ENCODE data around the gene IL17D.
A peak's percentile ranks its signal among the peaks of the same experiment; 100 is the strongest.
"Not testable (repeated sequence)": the region's sequence is repeated elsewhere in the genome, so short reads cannot be mapped to it uniquely, and the experiment has no call there.

Gene IL17D

GRCh38 chr13:20702915-20703779 is at the start of gene IL17D:
Gene IL17D, plus strand, starts transcription at chr13:20703699. Its CDS starts 303 bp downstream, at chr13:20704002.
- no peak for DNase-seq

GRCh38 chr13:20654156-20654555 is 49.3 kb upstream of the IL17D start:
- no peak for DNase-seq

- DNase-seq = no peak
Measured at GRCh38 chr13:20658451-20659040, 45.0 kb upstream of the IL17D start.

GRCh38 chr13:20664351-20664750 is 39.1 kb upstream of the IL17D start:
- no peak for DNase-seq

- no peak for DNase-seq
Measured at GRCh38 chr13:20666948-20667347, 36.6 kb upstream of the IL17D start.

GRCh38 chr13:20667857-20668437 is 35.6 kb upstream of the IL17D start:
- DNase-seq = no peak

GRCh38 chr13:20669162-20669561 is 34.3 kb upstream of the IL17D start:
- no peak for DNase-seq

GRCh38 chr13:20671789-20672188 is 31.7 kb upstream of the IL17D start:
- DNase-seq = no peak

- peak; percentile 32 for DNase-seq
Measured at GRCh38 chr13:20672772-20673171, 30.7 kb upstream of the IL17D start.

GRCh38 chr13:20673715-20674114 is 29.8 kb upstream of the IL17D start:
- DNase-seq = no peak

- DNase-seq = no peak
Measured at GRCh38 chr13:20676213-20676612, 27.3 kb upstream of the IL17D start.

GRCh38 chr13:20678606-20679005 is 24.9 kb upstream of the IL17D start:
- not testable (repeated sequence) for DNase-seq

- no peak for DNase-seq
Measured at GRCh38 chr13:20679879-20680278, 23.6 kb upstream of the IL17D start.

GRCh38 chr13:20680416-20681080 is 23.0 kb upstream of the IL17D start:
- DNase-seq = no peak

- DNase-seq = not testable (repeated sequence)
Measured at GRCh38 chr13:20681481-20681880, 22.0 kb upstream of the IL17D start.

GRCh38 chr13:20682061-20682460 is 21.4 kb upstream of the IL17D start:
- no peak for DNase-seq

- no peak for DNase-seq
Measured at GRCh38 chr13:20684041-20684440, 19.5 kb upstream of the IL17D start.

GRCh38 chr13:20684546-20684945 is 19.0 kb upstream of the IL17D start:
- DNase-seq = peak; percentile 67

GRCh38 chr13:20685092-20685491 is 18.4 kb upstream of the IL17D start:
- DNase-seq = no peak

- DNase-seq = no peak
Measured at GRCh38 chr13:20686167-20686566, 17.3 kb upstream of the IL17D start.

GRCh38 chr13:20686863-20687579 is 16.5 kb upstream of the IL17D start:
- DNase-seq = no peak

GRCh38 chr13:20689291-20689690 is 14.2 kb upstream of the IL17D start:
- DNase-seq = no peak

- no peak for DNase-seq
Measured at GRCh38 chr13:20691616-20692015, 11.9 kb upstream of the IL17D start.
